ENCODE data around the gene NHS. TPM values are rescaled to one million over a fixed set of nuclear protein-coding genes. Genes with fewer than 3 reads are reported as not detected.

The NHS gene
- total and polyA plus RNA-seq, 2 of the 13 experiments (the other 11 are each of a cell fraction or from before 2014, with no cell fraction given): 0.02 TPM; not detected in 1

- TF ChIP-seq ZNF496 (CRISPR knock-in tag; IDR thresholded peaks at IDR 0.05; ENCODE audit: insufficient replicate concordance) (no peak), ZFX (CRISPR knock-in tag; IDR thresholded peaks at IDR 0.05; ENCODE audit: low read depth) (peak; percentile 22; the same call in 1 of the 2 replicates), KDM6A (CRISPR knock-in tag; IDR thresholded peaks at IDR 0.05; ENCODE audit: low read depth) (no peak), POLR2AphosphoS5 (IDR thresholded peaks at IDR 0.05; ENCODE audit: low read depth, low read length) (peak; percentile 40; the same call in 1 of the 2 replicates), PCBP1 (IDR thresholded peaks at IDR 0.05; ENCODE audit: borderline replicate concordance, low read depth, low read length) (0 out of 2 replicates have a peak, but pooled peaks have one; percentile 84), STAT5B (CRISPR knock-in tag; IDR thresholded peaks at IDR 0.05) (no peak), MBNL3 (CRISPR knock-in tag; conservative IDR thresholded peaks at IDR 0.05) (no peak), ZNF761 (CRISPR knock-in tag; conservative IDR thresholded peaks at IDR 0.05) (no peak), GATAD1 (CRISPR knock-in tag; IDR thresholded peaks at IDR 0.05) (no peak), ATF7-NPFF (CRISPR knock-in tag; IDR thresholded peaks at IDR 0.05; ENCODE audit: low read depth) (no peak), AKAP8 (CRISPR knock-in tag; IDR thresholded peaks at IDR 0.05) (no peak), RELA (CRISPR knock-in tag; IDR thresholded peaks at IDR 0.05) (no peak), PHF21A (CRISPR knock-in tag; IDR thresholded peaks at IDR 0.05) (no peak), SMAD9 (CRISPR knock-in tag; IDR thresholded peaks at IDR 0.05) (no peak), ZNF329 (CRISPR knock-in tag; IDR thresholded peaks at IDR 0.05; ENCODE audit: low read depth) (no peak), ZSCAN12 (CRISPR knock-in tag; IDR thresholded peaks at IDR 0.05) (no peak), FOXA1 (IDR thresholded peaks at IDR 0.05) (no peak), FOXA1 (CRISPR knock-in tag; IDR thresholded peaks at IDR 0.05) (no peak), GMEB1 (CRISPR knock-in tag; IDR thresholded peaks at IDR 0.05; ENCODE audit: borderline replicate concordance) (peak; percentile 73), NCOR1 (IDR thresholded peaks at IDR 0.05; ENCODE audit: borderline replicate concordance, low read length) (no peak), SKIL (CRISPR knock-in tag; IDR thresholded peaks at IDR 0.05; ENCODE audit: borderline replicate concordance) (no peak), ZNF572 (CRISPR knock-in tag; IDR thresholded peaks at IDR 0.05) (no peak), ZNF605 (CRISPR knock-in tag; IDR thresholded peaks at IDR 0.05) (no peak; the same call in 1 of the 2 replicates), TERF1 (CRISPR knock-in tag; IDR thresholded peaks at IDR 0.05) (no peak), ZNF414 (CRISPR knock-in tag; IDR thresholded peaks at IDR 0.05) (no peak), ZNF777 (CRISPR knock-in tag; IDR thresholded peaks at IDR 0.05) (no peak)
Observed at GRCh38 chrX:17736856-17737709, 362.1 kb downstream of the NHS start, which contains the start of gene SCML1 (continued).
